Common myeloid progenitor, CD34-positive (primary cell): ENCODE measurements around the gene AKNAD1. TPM values are rescaled to one million over a fixed set of nuclear protein-coding genes. Genes with fewer than 3 reads are reported as not detected.

ENCODE experiments used
- CTCF ChIA-PET: fragments of 350-600 bp; sonication (Branson Sonifier 250); formaldehyde crosslinking; loops from one replicate; lab custom pipeline; 2021; ENCODE audit warnings: antibody characterized with exemption; lab: Charles Lee
- POLR2A ChIA-PET: fragments of 350-600 bp; sonication (Branson Sonifier 250); formaldehyde crosslinking; loops from one replicate; lab custom pipeline; 2021; ENCODE audit warnings: antibody characterized with exemption; lab: Charles Lee
- DNase-seq, 3 donors: peaks; one replicate each; pipeline versions ENCODE4 v3.0.0 to v3.0.0-alpha.2; 2013
- H3K27ac ChIP-seq, 2 experiments: 1 replicate in 1 of 2; 2 replicates in 1 of 2; pipeline ENCODE4 v1.7.0; 2013; ENCODE audit warnings: inconsistent platforms in 2 of 2, low read length in 2 of 2, mild to moderate bottlenecking in 2 of 2, low read depth in 1 of 2, moderate library complexity in 1 of 2; ENCODE audit not compliant: severe bottlenecking in 2 of 2, insufficient read depth in 1 of 2, poor library complexity in 1 of 2
- H3K27me3 ChIP-seq, 5 experiments: replicated peaks in 2 of 5; 1 replicate in 3 of 5; 2 replicates in 2 of 5; pipeline versions ENCODE4 v1.6.1 to v1.7.0; 2013; ENCODE audit warnings: low read length in 4 of 5, mild to moderate bottlenecking in 2 of 5, moderate library complexity in 2 of 5, inconsistent platforms in 1 of 5; ENCODE audit not compliant: insufficient read depth in 5 of 5, control insufficient read depth in 4 of 5
- H3K36me3 ChIP-seq, 4 experiments: 1 replicate in 2 of 4; 2 replicates in 2 of 4; pipeline versions ENCODE4 v1.6.1 to v1.7.0; 2013; ENCODE audit warnings: low read length in 3 of 4, control low read depth in 1 of 4, mild to moderate bottlenecking in 1 of 4; ENCODE audit not compliant: control insufficient read depth in 4 of 4, insufficient read depth in 4 of 4
- H3K4me1 ChIP-seq, 4 experiments: 1 replicate in 3 of 4; 2 replicates in 1 of 4; pipeline versions ENCODE4 v1.6.1 to v1.7.1; 2013; ENCODE audit warnings: low read length in 3 of 4, mild to moderate bottlenecking in 3 of 4, control low read depth in 1 of 4, inconsistent platforms in 1 of 4, moderate library complexity in 1 of 4; ENCODE audit not compliant: control insufficient read depth in 4 of 4, insufficient read depth in 4 of 4; ENCODE audit errors: control extremely low read depth in 1 of 4
- H3K4me3 ChIP-seq, 7 experiments: 1 replicate in 4 of 7; 2 replicates in 3 of 7; pipeline versions ENCODE4 v1.5.1 to v1.7.0; 2013; ENCODE audit warnings: mild to moderate bottlenecking in 7 of 7, low read length in 6 of 7, moderate library complexity in 6 of 7, inconsistent platforms in 2 of 7, low read depth in 2 of 7, control low read depth in 1 of 7; ENCODE audit not compliant: insufficient read depth in 4 of 7, control insufficient read depth in 1 of 7; ENCODE audit errors: extremely low read depth in 1 of 7
- H3K9me3 ChIP-seq, 5 experiments: 1 replicate in 4 of 5; 2 replicates in 1 of 5; pipeline versions ENCODE4 v1.6.1 to v1.7.1; 2013; ENCODE audit warnings: low read length in 4 of 5, mild to moderate bottlenecking in 2 of 5, inconsistent platforms in 1 of 5, low read depth in 1 of 5, moderate library complexity in 1 of 5; ENCODE audit not compliant: control insufficient read depth in 4 of 5, insufficient read depth in 2 of 5; ENCODE audit errors: control extremely low read depth in 1 of 5
- WGBS: methylation state at CpG from one replicate; pipeline ENCODE4 v1.1.5; 2013; ENCODE audit not compliant: insufficient coverage; 5-methylcytosine and 5-hydroxymethylcytosine counted together
- polyA plus RNA-seq: library from polyadenylated mRNA; unstranded; fragments of 120-200 nt; gene quantifications from one replicate; pipeline ENCODE4 v1.2.1, GENCODE V29; 2013

The AKNAD1 gene
- 0.40 TPM for polyA plus RNA-seq

- Histone ChIP-seq H3K9me3 (no peaks in the 10 kb centered on the region), H3K27me3 (no peaks in the 10 kb centered on the region), H3K27ac (no peak within 1 kb of the TSS), H3K4me1 (peaks cover 15 to 45% (median 33%) of the 10 kb centered on the region in 4 experiments), H3K36me3 (no peaks in the 10 kb centered on the region), H3K4me3 (no peak within 1 kb of the TSS)
- CTCF ChIA-PET: interaction anchor here (0.9 to 18.2 kb wide), 5 partner anchors 8 to 41 kb away, joined by 3 to 244 read pairs (median 3); no protein-coding TSS in a partner anchor
- DNase-seq: no peak
- 100% methylated on average over 1 of the region's 1 CpG for WGBS
- POLR2A ChIA-PET: interaction anchor here (0.7 kb wide), 1 partner anchor 39 kb away, joined by 3 read pairs; no protein-coding TSS in a partner anchor
Observed at GRCh38 chr1:108856994-108857393, at the start of gene AKNAD1. AKNAD1 (minus strand) TSS chr1:108857094; CDS start chr1:108852664, 4,430 bp downstream.

- H3K36me3 ChIP-seq: peaks cover 19 to 51% (median 24%) of the 10 kb centered on the region in 4 experiments
- WGBS: no CpG with 5 or more reads among the region's 3 CpGs
- DNase-seq: no peak
Observed at GRCh38 chr1:108901106-108901505, 44.2 kb upstream of the AKNAD1 start.

GRCh38 chr1:108897865-108898720 lies 41.2 kb upstream of the AKNAD1 start:
- no peak overlapping the region for H3K27ac ChIP-seq
- DNase-seq: peak; percentile 77 to 88 (median 86)

More at GRCh38 chr1:108901106-108901505, 44.2 kb upstream of the AKNAD1 start:
- H3K27me3 ChIP-seq: no peaks in the 10 kb centered on the region
- POLR2A ChIA-PET: no interaction called here
- no peaks in the 10 kb centered on the region for H3K9me3 ChIP-seq
- peaks cover 0 to 10% (median 0%) of the 10 kb centered on the region in 4 experiments for H3K4me1 ChIP-seq
- no peak overlapping the region for H3K4me3 ChIP-seq
- CTCF ChIA-PET: interaction anchor here (1.3 to 19.3 kb wide), 3 partner anchors 16 to 75 kb away, joined by 3 to 430 read pairs (median 3); no protein-coding TSS in a partner anchor
- H3K27ac ChIP-seq: no peak overlapping the region

GRCh38 chr1:108896146-108897145 lies 39.6 kb upstream of the AKNAD1 start:
- CTCF ChIA-PET: interaction anchor here (0.6 to 19.3 kb wide), 24 partner anchors 7 to 201 kb away, joined by 3 to 430 read pairs (median 4); partner anchors contain the start of gene GPSM2
- 86% methylated on average over 9 of the region's 10 CpGs for WGBS

More at GRCh38 chr1:108897865-108898720, 41.2 kb upstream of the AKNAD1 start:
- Histone ChIP-seq H3K9me3 (no peaks in the 10 kb centered on the region), H3K27me3 (no peaks in the 10 kb centered on the region), H3K4me3 (no peak overlapping the region), H3K36me3 (peaks cover 9 to 26% (median 15%) of the 10 kb centered on the region in 4 experiments), H3K4me1 (peaks cover 0 to 22% (median 3%) of the 10 kb centered on the region in 4 experiments)
- 97% methylated on average over 5 of the region's 8 CpGs for WGBS
- CTCF ChIA-PET: interaction anchor here (0.7 to 19.3 kb wide), 17 partner anchors 9 to 251 kb away, joined by 3 to 430 read pairs (median 3); partner anchors contain the start of gene GPSM2
- POLR2A ChIA-PET: interaction anchor here (0.7 kb wide), 1 partner anchor 20 kb away, joined by 3 read pairs; no protein-coding TSS in a partner anchor

GRCh38 chr1:108893141-108893530 lies 36.2 kb upstream of the AKNAD1 start:
- no peak for DNase-seq
- 94% methylated on average over 2 of the region's 4 CpGs for WGBS
- Histone ChIP-seq H3K9me3 (no peaks in the 10 kb centered on the region), H3K4me1 (peaks cover 10 to 54% (median 18%) of the 10 kb centered on the region in 4 experiments), H3K36me3 (peaks cover 0 to 4% (median 1%) of the 10 kb centered on the region in 4 experiments), H3K27ac (no peak overlapping the region), H3K27me3 (no peaks in the 10 kb centered on the region), H3K4me3 (no peak overlapping the region)
- ChIA-PET POLR2A (no interaction called here), CTCF (interaction anchor here (19.3 kb wide), 1 partner anchor 67 kb away, joined by 430 read pairs; no protein-coding TSS in a partner anchor)

More at GRCh38 chr1:108896146-108897145, 39.6 kb upstream of the AKNAD1 start:
- Histone ChIP-seq H3K4me3 (no peak overlapping the region), H3K4me1 (peaks cover 0 to 29% (median 3%) of the 10 kb centered on the region in 4 experiments), H3K36me3 (peaks cover 9 to 18% (median 13%) of the 10 kb centered on the region in 4 experiments), H3K9me3 (no peaks in the 10 kb centered on the region), H3K27ac (peak overlapping the region in 1 of 2 experiments; percentile 12), H3K27me3 (no peaks in the 10 kb centered on the region)
- POLR2A ChIA-PET: interaction anchor here (0.6 to 0.9 kb wide), 2 partner anchors 40 to 99 kb away, joined by 3 to 4 read pairs; partner anchors contain the start of gene AKNAD1
- peak in 2 of 3 donors; percentile 62 to 74 for DNase-seq
